Measurements from ENCODE around the gene ELF1.
A peak's percentile ranks its signal among the peaks of the same experiment; 100 is the strongest.

Gene ELF1

GRCh38 chr13:40994581-40995230, 24.4 kb downstream of the ELF1 start:
- H3K4me3 ChIP-seq (ENCODE audit: low read length): no peak overlapping the region
- no peak for TF ChIP-seq CTCF (conservative IDR thresholded peaks at IDR 0.05; ENCODE audit: low read depth, low read length)
- DNase-seq (ENCODE audit: low read depth): no peak

- no peak for TF ChIP-seq CTCF (conservative IDR thresholded peaks at IDR 0.05; ENCODE audit: low read depth, low read length)
- H3K4me3 ChIP-seq (ENCODE audit: low read length): no peak overlapping the region
- no peak for DNase-seq (ENCODE audit: low read depth)
These were observed 25.1 kb downstream of the ELF1 start for GRCh38 chr13:40993987-40994386.

GRCh38 chr13:40992678-40993518, 26.2 kb downstream of the ELF1 start:
- no peak for DNase-seq (ENCODE audit: low read depth)
- peak; percentile 1 for TF ChIP-seq CTCF (conservative IDR thresholded peaks at IDR 0.05; ENCODE audit: low read depth, low read length)
- H3K4me3 ChIP-seq (ENCODE audit: low read length): no peak overlapping the region

- no peak for DNase-seq (ENCODE audit: low read depth)
- H3K4me3 ChIP-seq (ENCODE audit: low read length): no peak overlapping the region
- no peak for TF ChIP-seq CTCF (conservative IDR thresholded peaks at IDR 0.05; ENCODE audit: low read depth, low read length)
These were observed 31.4 kb downstream of the ELF1 start for GRCh38 chr13:40987606-40988280.

- TF ChIP-seq CTCF (conservative IDR thresholded peaks at IDR 0.05; ENCODE audit: low read depth, low read length): no peak
- no peak overlapping the region for H3K4me3 ChIP-seq (ENCODE audit: low read length)
- no peak for DNase-seq (ENCODE audit: low read depth)
These were observed 32.8 kb downstream of the ELF1 start for GRCh38 chr13:40986101-40986856.

- no peak for TF ChIP-seq CTCF (conservative IDR thresholded peaks at IDR 0.05; ENCODE audit: low read depth, low read length)
- DNase-seq (ENCODE audit: low read depth): no peak
- H3K4me3 ChIP-seq (ENCODE audit: low read length): no peak overlapping the region
These were observed 33.6 kb downstream of the ELF1 start for GRCh38 chr13:40985381-40986100.

Measured in retinal pigment epithelial cell (primary cell).